IMR-90 (cell line): ENCODE results near the gene FNBP1. TPM values are rescaled to one million over a fixed set of nuclear protein-coding genes. Genes with fewer than 3 reads are reported as not detected.

Experiments
- ATAC-seq: fragments of 200-7000 bp; cut with Tn5 transposase; 2 replicates; pipeline ENCODE4 v1.9.1; 2020; ENCODE audit warnings: low read depth, mild to moderate bottlenecking, moderate library complexity
- BruUV-seq: library from RNA; stranded (reverse); fragments of 400-500 nt; replicated peaks from 2 replicates; lab custom pipeline; 2021; lab: Mats Ljungman, UMichigan
- CTCF ChIA-PET: fragments of 300-600 bp; formaldehyde crosslinking; extraction: SDS; loops from one replicate; lab custom pipeline; 2021; ENCODE audit warnings: antibody characterized with exemption; lab: Yijun Ruan, JAX
- POLR2A ChIA-PET: fragments of 300-600 bp; sonication (Branson Sonifier 250); formaldehyde crosslinking; loops from one replicate; lab custom pipeline; 2022; ENCODE audit warnings: antibody characterized with exemption; ENCODE audit not compliant: unreplicated experiment; lab: Charles Lee
- DNase-seq: peaks from one replicate; pipeline ENCODE4 v3.0.0; 2013
- H2AFZ ChIP-seq: replicated peaks from 2 replicates; pipeline ENCODE3; 2013; ENCODE audit warnings: low read length, mild to moderate bottlenecking; ENCODE audit not compliant: poor library complexity
- H2AK5ac ChIP-seq: 2 replicates; pipeline ENCODE4 v1.6.1; 2013; ENCODE audit warnings: low read depth, low read length, inconsistent platforms
- H2AK9ac ChIP-seq: replicated peaks from 2 replicates; pipeline ENCODE3; 2013; ENCODE audit warnings: mild to moderate bottlenecking, low read depth, low read length, moderate library complexity; ENCODE audit not compliant: poor library complexity
- H2BK120ac ChIP-seq: 2 replicates; pipeline ENCODE4 v1.6.1; 2013; ENCODE audit warnings: low read depth, low read length, inconsistent platforms
- H2BK15ac ChIP-seq: 3 replicates; pipeline ENCODE4 v1.6.1; 2013; ENCODE audit warnings: low read depth, low read length, inconsistent platforms
- H2BK20ac ChIP-seq: 2 replicates; pipeline ENCODE4 v1.6.1; 2013; ENCODE audit warnings: low read depth, mild to moderate bottlenecking, inconsistent platforms, low read length, moderate library complexity
- H2BK5ac ChIP-seq: 2 replicates; pipeline ENCODE4 v1.6.1; 2013; ENCODE audit warnings: mild to moderate bottlenecking, low read depth, low read length, inconsistent platforms; ENCODE audit not compliant: poor library complexity, severe bottlenecking
- H3K14ac ChIP-seq: replicated peaks from 2 replicates; pipeline ENCODE4 v1.6.1; 2013; ENCODE audit warnings: low read depth, low read length, inconsistent platforms
- H3K18ac ChIP-seq: 2 replicates; pipeline ENCODE4 v1.6.1; 2013; ENCODE audit warnings: low read depth, low read length, control low read depth
- H3K23ac ChIP-seq: 2 replicates; pipeline ENCODE4 v1.6.1; 2013; ENCODE audit warnings: low read depth, low read length, inconsistent platforms
- H3K27ac ChIP-seq: 2 replicates; pipeline ENCODE4 v1.5.1; 2013; ENCODE audit warnings: mild to moderate bottlenecking, control low read depth, low read length; ENCODE audit not compliant: insufficient read depth
- H3K27me3 ChIP-seq: 2 replicates; pipeline ENCODE4 v1.6.1; 2013; ENCODE audit warnings: low read length; ENCODE audit not compliant: control insufficient read depth, insufficient read depth
- H3K36me3 ChIP-seq: 2 replicates; pipeline ENCODE4 v1.6.1; 2013; ENCODE audit warnings: low read length, mixed read lengths; ENCODE audit not compliant: control insufficient read depth, insufficient read depth
- H3K4ac ChIP-seq: 2 replicates; pipeline ENCODE4 v1.6.1; 2013; ENCODE audit warnings: low read depth, low read length, inconsistent platforms
- H3K4me1 ChIP-seq: 2 replicates; pipeline ENCODE4 v1.6.1; 2013; ENCODE audit warnings: low read length, mixed read lengths; ENCODE audit not compliant: control insufficient read depth, insufficient read depth
- H3K4me2 ChIP-seq: 2 replicates; pipeline ENCODE4 v1.6.1; 2013; ENCODE audit warnings: low read depth, mild to moderate bottlenecking, control low read depth, low read length, moderate library complexity
- H3K4me3 ChIP-seq: 2 replicates; pipeline ENCODE4 v1.5.1; 2013; ENCODE audit warnings: low read depth, mild to moderate bottlenecking, control low read depth, low read length, moderate library complexity; ENCODE audit not compliant: insufficient read depth
- H3K56ac ChIP-seq: 2 replicates; pipeline ENCODE4 v1.6.1; 2013; ENCODE audit warnings: low read length, inconsistent platforms; ENCODE audit not compliant: insufficient read depth; ENCODE audit errors: extremely low read depth
- H3K79me1 ChIP-seq, 2 experiments: 2 replicates each; pipeline ENCODE4 v1.6.1; 2013; ENCODE audit warnings: low read length in 2 of 2, inconsistent platforms in 1 of 2, low read depth in 1 of 2
- H3K9ac ChIP-seq: 2 replicates; pipeline ENCODE4 v1.6.1; 2013; ENCODE audit warnings: low read depth, low read length, control low read depth
- H3K9me1 ChIP-seq: 2 replicates; pipeline ENCODE4 v1.6.1; 2013; ENCODE audit warnings: low read length, inconsistent platforms; ENCODE audit not compliant: insufficient read depth
- H3K9me3 ChIP-seq: 2 replicates; pipeline ENCODE4 v1.6.1; 2013; ENCODE audit warnings: low read length; ENCODE audit not compliant: control insufficient read depth, insufficient read depth
- H4K20me1 ChIP-seq: 2 replicates; pipeline ENCODE4 v1.6.1; 2013; ENCODE audit warnings: low read length, inconsistent platforms; ENCODE audit not compliant: insufficient read depth
- H4K5ac ChIP-seq: 2 replicates; pipeline ENCODE4 v1.6.1; 2013; ENCODE audit warnings: mild to moderate bottlenecking, low read depth, low read length, control low read depth
- H4K8ac ChIP-seq, 2 experiments: 2 replicates each; pipeline ENCODE4 v1.6.1; 2013; ENCODE audit warnings: low read depth in 2 of 2, low read length in 2 of 2, control low read depth in 1 of 2, inconsistent platforms in 1 of 2
- H4K91ac ChIP-seq: 2 replicates; pipeline ENCODE4 v1.6.1; 2013; ENCODE audit warnings: low read depth, low read length, inconsistent platforms; ENCODE audit not compliant: insufficient read depth
- BHLHE40 ChIP-seq: fragments of 150-350 bp; IDR thresholded peaks from 2 replicates; pipeline ENCODE4 v1.6.1; 2016; ENCODE audit warnings: mild to moderate bottlenecking, low read depth, low read length
- CEBPB ChIP-seq: IDR thresholded peaks from 2 replicates; pipeline ENCODE4 v1.6.1; 2012; ENCODE audit warnings: low read depth, low read length, improper control_type of control experiment
- CHD1 ChIP-seq: IDR thresholded peaks from 2 replicates; pipeline ENCODE4 v1.6.1; 2012; ENCODE audit warnings: low read depth, low read length, improper control_type of control experiment
- CTCF ChIP-seq: conservative IDR thresholded peaks from 2 replicates; pipeline ENCODE4 v1.5.1; 2012; ENCODE audit warnings: mild to moderate bottlenecking, low read depth, low read length, improper control_type of control experiment
- ELK1 ChIP-seq: fragments of 150-350 bp; IDR thresholded peaks from 2 replicates; pipeline ENCODE4 v1.6.1; 2016; ENCODE audit warnings: low read depth, mild to moderate bottlenecking, low read length, moderate library complexity, borderline replicate concordance
- FOS ChIP-seq: fragments of 150-350 bp; IDR thresholded peaks from 2 replicates; pipeline ENCODE4 v1.6.1; 2016; ENCODE audit warnings: low read depth, low read length
- MAFK ChIP-seq: IDR thresholded peaks from 2 replicates; pipeline ENCODE4 v1.6.1; 2012; ENCODE audit warnings: low read depth, low read length, improper control_type of control experiment
- MAZ ChIP-seq: IDR thresholded peaks from 2 replicates; pipeline ENCODE4 v1.6.1; 2012; ENCODE audit warnings: low read depth, mild to moderate bottlenecking, low read length, improper control_type of control experiment, moderate library complexity, borderline replicate concordance
- MXI1 ChIP-seq: IDR thresholded peaks from 2 replicates; pipeline ENCODE4 v1.6.1; 2012; ENCODE audit warnings: low read depth, mild to moderate bottlenecking, low read length, moderate library complexity, borderline replicate concordance
- NFE2L2 ChIP-seq: fragments of 150-350 bp; IDR thresholded peaks from 2 replicates; pipeline ENCODE4 v1.6.1; 2016; ENCODE audit warnings: low read depth, mild to moderate bottlenecking, low read length
- POLR2A ChIP-seq: IDR thresholded peaks from 2 replicates; pipeline ENCODE4 v1.6.1; 2012; ENCODE audit warnings: mild to moderate bottlenecking, low read depth, low read length
- RAD21 ChIP-seq: IDR thresholded peaks from 2 replicates; pipeline ENCODE4 v1.6.1; 2012; ENCODE audit warnings: low read length, improper control_type of control experiment
- RCOR1 ChIP-seq: IDR thresholded peaks from 2 replicates; pipeline ENCODE4 v1.6.1; 2012; ENCODE audit warnings: mild to moderate bottlenecking, low read length, improper control_type of control experiment; ENCODE audit not compliant: insufficient replicate concordance
- RFX5 ChIP-seq: IDR thresholded peaks from 2 replicates; pipeline ENCODE4 v1.8.0; 2012; ENCODE audit warnings: low read depth, mild to moderate bottlenecking, low read length, moderate library complexity
- SMC3 ChIP-seq: fragments of 150-350 bp; IDR thresholded peaks from 2 replicates; pipeline ENCODE4 v1.6.1; 2016; ENCODE audit warnings: low read depth, mild to moderate bottlenecking, antibody characterized with exemption, low read length, moderate library complexity
- WGBS, 2 experiments: methylation state at CpG; one replicate each; pipeline versions ENCODE4 v1.1.5 to v1.1.7; 2013; ENCODE audit warnings: missing lambda C conversion rate in 2 of 2; ENCODE audit not compliant: insufficient read length in 1 of 2; ENCODE audit errors: extremely low coverage in 2 of 2; 5-methylcytosine and 5-hydroxymethylcytosine counted together
- dilution Hi-C: fragments of 300-500 bp; cut with HindIII; formaldehyde crosslinking; loops from one replicate; pipeline ENCODE4 v1.14.3; 2018; ENCODE audit warnings: low sequenced_read_pairs; ENCODE audit not compliant: unreplicated experiment
- in situ Hi-C: fragments of 300-500 bp; cut with MboI; formaldehyde crosslinking; loops from 3 replicates; pipeline ENCODE4 v1.14.3; 2019; ENCODE audit warnings: low sequenced_read_pairs, inconsistent platforms, mixed read lengths
- intact Hi-C: fragments of 100-400 bp; cut with micrococcal nuclease; formaldehyde crosslinking; loops from 2 replicates; pipeline ENCODE4 v1.10.0; 2022
- polyA plus RNA-seq, 3 experiments: library from polyadenylated mRNA; depleted of rRNA; stranded (reverse); fragments of >200 nt; gene quantifications; 2 replicates each; pipeline ENCODE4 v1.2.3, GENCODE V29; 2012; ENCODE audit warnings: low replicate concordance in 1 of 3
- total RNA-seq: library from RNA; depleted of rRNA; stranded (reverse); fragments of >200 nt; gene quantifications from 2 replicates; pipeline ENCODE4 v1.2.3, GENCODE V29; 2012
- TF ChIP-seq, protein P1 (sequence below): fragments of 150-350 bp; IDR thresholded peaks from 2 replicates; pipeline ENCODE4 v1.6.1; 2017; ENCODE audit warnings: mild to moderate bottlenecking, antibody characterized with exemption, low read length, low read depth

FNBP1 gene
- total and polyA plus RNA-seq, 2 of the 4 experiments (the other 2 are of a cell fraction): 10.3 to 15.4 TPM

DNA sequence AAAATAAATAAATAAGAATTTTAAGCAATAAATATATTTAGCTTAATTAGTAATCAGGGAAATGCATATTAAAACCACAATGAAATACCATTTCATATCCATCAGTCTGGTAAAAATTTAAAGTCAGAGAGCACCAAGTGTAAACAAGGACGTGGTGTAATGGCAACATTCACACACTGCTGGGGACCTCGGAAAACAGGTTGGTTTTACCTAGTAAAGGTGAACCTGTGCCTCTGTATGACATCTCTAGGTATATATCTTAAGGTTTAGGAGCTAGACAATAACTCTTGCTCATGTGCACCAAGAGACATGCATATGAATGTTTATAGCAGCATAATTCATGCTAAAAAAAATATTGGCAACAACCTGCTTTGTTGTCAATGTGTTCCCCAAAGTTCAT, 29.7 kb downstream of the FNBP1 start:
- Histone ChIP-seq H4K20me1 (peaks cover 30% of the 10 kb centered on the region), H2AK9ac (no peak overlapping the region), H4K91ac (no peak overlapping the region), H3K23ac (no peak overlapping the region), H3K18ac (no peak overlapping the region), H2BK120ac (no peak overlapping the region), H3K79me1 (peaks cover 17 to 21% of the 10 kb centered on the region in 2 experiments), H3K36me3 (no peaks in the 10 kb centered on the region), H3K4ac (no peak overlapping the region), H3K27ac (no peak overlapping the region), H2BK20ac (no peak overlapping the region), H3K9me1 (no peaks in the 10 kb centered on the region), H2BK5ac (no peak overlapping the region), H3K9me3 (peaks cover 10% of the 10 kb centered on the region), H4K8ac (no peak overlapping the region), H3K14ac (no peak overlapping the region), H3K4me1 (peaks cover 5% of the 10 kb centered on the region; the same call in 1 of the 2 replicates), H3K9ac (no peak overlapping the region), H3K27me3 (no peaks in the 10 kb centered on the region; the same call in 1 of the 2 replicates), H2BK15ac (no peak overlapping the region), H2AK5ac (no peak overlapping the region), H2AFZ (no peak overlapping the region), H3K56ac (no peak overlapping the region), H3K4me3 (no peak overlapping the region), H4K5ac (no peak overlapping the region), H3K4me2 (no peak overlapping the region)
- BruUV-seq: no TSS peak
- WGBS, 2 experiments: no CpG with 5 or more reads among the region's 2 CpGs
- dilution Hi-C loops: no loop called here
- POLR2A ChIA-PET: no interaction called here
- DNase-seq (no peak), ATAC-seq (no peak)
- intact Hi-C loops: no loop called here
- no peak for TF ChIP-seq CEBPB
- no peak for TF ChIP-seq SMC3
- TF ChIP-seq RFX5: no peak
- no peak for TF ChIP-seq FOS
- TF ChIP-seq, protein P1, sequence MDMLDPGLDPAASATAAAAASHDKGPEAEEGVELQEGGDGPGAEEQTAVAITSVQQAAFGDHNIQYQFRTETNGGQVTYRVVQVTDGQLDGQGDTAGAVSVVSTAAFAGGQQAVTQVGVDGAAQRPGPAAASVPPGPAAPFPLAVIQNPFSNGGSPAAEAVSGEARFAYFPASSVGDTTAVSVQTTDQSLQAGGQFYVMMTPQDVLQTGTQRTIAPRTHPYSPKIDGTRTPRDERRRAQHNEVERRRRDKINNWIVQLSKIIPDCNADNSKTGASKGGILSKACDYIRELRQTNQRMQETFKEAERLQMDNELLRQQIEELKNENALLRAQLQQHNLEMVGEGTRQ: no peak
- no peak for TF ChIP-seq ELK1
- TF ChIP-seq CTCF: no peak
- no peak for TF ChIP-seq NFE2L2
- no peak for TF ChIP-seq BHLHE40
- TF ChIP-seq RCOR1: no peak
- TF ChIP-seq RAD21: no peak
- no peak for TF ChIP-seq MAZ
- TF ChIP-seq MXI1: no peak
- no peak for TF ChIP-seq MAFK
- no peak for TF ChIP-seq CHD1
- no peak for TF ChIP-seq POLR2A
- in situ Hi-C loops: no loop called here
- CTCF ChIA-PET: no interaction called here
